Smooth muscle cell (in vitro differentiated cells): Measurements from ENCODE around the gene PPL. TPM values are rescaled to one million over a fixed set of nuclear protein-coding genes. Genes with fewer than 3 reads are reported as not detected.

Experiments used
- DNase-seq: peaks from one replicate; lab custom pipeline; 2025; ENCODE audit not compliant: unreplicated experiment; lab: John Stamatoyannopoulos, UW
- H2AFZ ChIP-seq: fragments of 200-600 bp; sonication (generic); 2 replicates; pipeline ENCODE4 v1.6.0; 2016; ENCODE audit warnings: antibody characterized with exemption, low read depth, mild to moderate bottlenecking
- H3F3A ChIP-seq: fragments of 200-600 bp; sonication (generic); 2 replicates; pipeline ENCODE4 v1.6.0; 2017; ENCODE audit warnings: antibody characterized with exemption, low read depth
- H3K27ac ChIP-seq: fragments of 200-600 bp; sonication (generic); 2 replicates; pipeline ENCODE4 v1.5.1; 2016; ENCODE audit warnings: low read depth, mild to moderate bottlenecking
- H3K27me3 ChIP-seq: fragments of 200-600 bp; sonication (generic); 2 replicates; pipeline ENCODE4 v1.6.1; 2016; ENCODE audit warnings: low read depth, mild to moderate bottlenecking
- H3K36me3 ChIP-seq: fragments of 200-600 bp; sonication (generic); 2 replicates; pipeline ENCODE4 v1.5.1; 2016; ENCODE audit warnings: low read depth
- H3K4me1 ChIP-seq: fragments of 200-600 bp; sonication (generic); 2 replicates; pipeline ENCODE4 v1.5.1; 2016; ENCODE audit warnings: low read depth
- H3K4me2 ChIP-seq: fragments of 200-600 bp; sonication (generic); 2 replicates; pipeline ENCODE4 v1.6.0; 2016; ENCODE audit warnings: mild to moderate bottlenecking
- H3K4me3 ChIP-seq: fragments of 200-600 bp; sonication (generic); 2 replicates; pipeline ENCODE4 v1.5.1; 2016; ENCODE audit warnings: mild to moderate bottlenecking
- H3K79me2 ChIP-seq: fragments of 200-600 bp; sonication (generic); 2 replicates; pipeline ENCODE4 v1.6.0; 2016; ENCODE audit warnings: low read depth, mild to moderate bottlenecking
- H3K9ac ChIP-seq: fragments of 200-600 bp; sonication (generic); 2 replicates; pipeline ENCODE4 v1.6.0; 2016; ENCODE audit warnings: low read depth
- H3K9me3 ChIP-seq: fragments of 200-600 bp; sonication (generic); replicated peaks from 2 replicates; pipeline ENCODE4 v1.5.1; 2016; ENCODE audit warnings: low read depth
- H4K20me1 ChIP-seq: fragments of 200-600 bp; sonication (generic); 2 replicates; pipeline ENCODE4 v1.6.0; 2016; ENCODE audit warnings: low read depth
- WGBS: methylation state at CpG from one replicate; pipeline ENCODE4 v1.1.7; 2016; ENCODE audit warnings: low lambda C conversion rate; 5-methylcytosine and 5-hydroxymethylcytosine counted together
- polyA plus RNA-seq: library from polyadenylated mRNA; unstranded; fragments of >200 nt; fragmentation: Nextera tagmentation; extraction: Ambion mirVana; gene quantifications from 2 replicates; pipeline ENCODE4 v1.2.1, GENCODE V29; 2016
- total RNA-seq: library from RNA; depleted of rRNA; stranded (reverse); fragments of >200 nt; gene quantifications from 2 replicates; pipeline ENCODE4 v1.2.3, GENCODE V29; 2014
- TF ChIP-seq, protein P1 (sequence below): fragments of 200-600 bp; sonication (generic); IDR thresholded peaks from 2 replicates; pipeline ENCODE4 v1.5.1; 2017; ENCODE audit warnings: borderline replicate concordance, mild to moderate bottlenecking, antibody characterized with exemption; ENCODE audit not compliant: insufficient read depth, poor library complexity, severe bottlenecking

The PPL gene
- total and polyA plus RNA-seq, 2 experiments from 2014 or later = 3.0 to 7.7 TPM

DNA sequence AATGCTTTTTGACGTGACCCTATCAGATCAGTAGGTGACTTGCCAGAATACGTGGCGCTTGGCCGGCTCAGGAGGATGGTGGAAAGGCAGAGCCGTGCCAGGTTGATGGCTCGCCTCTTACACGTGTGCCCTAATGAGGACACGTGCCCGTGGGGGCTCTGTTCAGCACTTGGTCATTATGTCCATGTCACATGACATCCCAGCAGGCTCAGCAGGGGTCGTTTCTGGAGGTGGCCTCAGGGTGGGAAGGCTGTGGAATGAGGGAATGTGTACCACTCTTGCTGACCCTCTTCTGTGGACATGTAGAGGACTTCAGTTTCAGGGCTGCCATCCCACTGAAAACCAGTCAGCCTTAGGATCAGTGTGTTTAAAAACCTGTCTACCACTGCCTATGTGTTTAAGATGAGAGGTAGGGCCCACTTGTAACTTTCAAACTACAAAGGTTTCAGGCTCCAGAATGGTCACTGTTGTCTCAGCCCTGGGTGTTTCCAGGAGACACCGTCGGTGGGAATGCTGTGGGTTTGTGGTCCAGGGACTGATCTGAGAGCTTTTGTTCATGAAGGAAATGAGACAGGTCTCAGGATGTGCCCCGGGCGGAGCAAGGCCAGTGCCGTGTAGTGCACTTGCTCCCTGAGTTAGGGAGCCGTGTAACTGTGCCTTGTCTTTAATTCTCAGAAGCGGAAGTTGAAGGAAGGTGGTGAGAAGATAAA, 77.6 kb downstream of the PPL start:
- no peak overlapping the region for H2AFZ ChIP-seq
- no peak overlapping the region for H3K4me3 ChIP-seq
- H3K9me3 ChIP-seq = no peaks in the 10 kb centered on the region
- H3K4me1 ChIP-seq = no peaks in the 10 kb centered on the region
- peaks cover 65% of the 10 kb centered on the region for H4K20me1 ChIP-seq
- TF ChIP-seq, protein P1, sequence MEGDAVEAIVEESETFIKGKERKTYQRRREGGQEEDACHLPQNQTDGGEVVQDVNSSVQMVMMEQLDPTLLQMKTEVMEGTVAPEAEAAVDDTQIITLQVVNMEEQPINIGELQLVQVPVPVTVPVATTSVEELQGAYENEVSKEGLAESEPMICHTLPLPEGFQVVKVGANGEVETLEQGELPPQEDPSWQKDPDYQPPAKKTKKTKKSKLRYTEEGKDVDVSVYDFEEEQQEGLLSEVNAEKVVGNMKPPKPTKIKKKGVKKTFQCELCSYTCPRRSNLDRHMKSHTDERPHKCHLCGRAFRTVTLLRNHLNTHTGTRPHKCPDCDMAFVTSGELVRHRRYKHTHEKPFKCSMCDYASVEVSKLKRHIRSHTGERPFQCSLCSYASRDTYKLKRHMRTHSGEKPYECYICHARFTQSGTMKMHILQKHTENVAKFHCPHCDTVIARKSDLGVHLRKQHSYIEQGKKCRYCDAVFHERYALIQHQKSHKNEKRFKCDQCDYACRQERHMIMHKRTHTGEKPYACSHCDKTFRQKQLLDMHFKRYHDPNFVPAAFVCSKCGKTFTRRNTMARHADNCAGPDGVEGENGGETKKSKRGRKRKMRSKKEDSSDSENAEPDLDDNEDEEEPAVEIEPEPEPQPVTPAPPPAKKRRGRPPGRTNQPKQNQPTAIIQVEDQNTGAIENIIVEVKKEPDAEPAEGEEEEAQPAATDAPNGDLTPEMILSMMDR = no peak
- H3F3A ChIP-seq = no peaks in the 10 kb centered on the region
- H3K27ac ChIP-seq = no peak overlapping the region
- peaks cover 57% of the 10 kb centered on the region for H3K79me2 ChIP-seq
- H3K9ac ChIP-seq = no peak overlapping the region
- H3K36me3 ChIP-seq = peaks cover 26% of the 10 kb centered on the region
- no peak overlapping the region for H3K4me2 ChIP-seq
- DNase-seq = no peak
- WGBS = 98% methylated on average over 17 of the region's 17 CpGs
- H3K27me3 ChIP-seq = no peaks in the 10 kb centered on the region

DNA sequence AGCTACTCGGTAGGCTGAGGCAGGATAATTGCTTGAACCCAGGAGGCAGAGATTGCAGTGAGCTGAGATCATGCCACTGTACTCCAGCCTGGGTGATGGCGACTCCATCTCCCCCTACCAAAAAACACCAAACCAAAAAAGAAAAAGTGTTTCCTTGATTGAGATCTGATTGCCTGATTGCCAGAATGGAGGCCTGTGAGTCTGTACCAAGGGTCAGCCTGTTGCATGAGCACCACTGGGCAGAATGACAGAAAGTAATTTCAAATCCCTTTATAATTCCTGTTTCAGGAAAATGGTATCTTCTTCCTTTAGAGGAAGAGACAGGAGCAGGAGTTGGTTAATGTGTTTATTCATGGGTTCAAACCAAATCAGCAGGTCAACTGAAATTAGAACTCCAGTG, 81.1 kb downstream of the PPL start:
- Histone ChIP-seq H3K9me3 (no peaks in the 10 kb centered on the region), H3K4me1 (peaks cover 4% of the 10 kb centered on the region), H3K9ac (no peak overlapping the region), H3K4me2 (no peak overlapping the region), H2AFZ (no peak overlapping the region), H3K27me3 (no peaks in the 10 kb centered on the region), H3K27ac (no peak overlapping the region), H3K36me3 (peaks cover 25% of the 10 kb centered on the region), H3F3A (no peaks in the 10 kb centered on the region), H3K4me3 (no peak overlapping the region), H3K79me2 (peaks cover 49% of the 10 kb centered on the region), H4K20me1 (peaks cover 68% of the 10 kb centered on the region)
- TF ChIP-seq, protein P1 = no peak
- no peak for DNase-seq
- WGBS = 90% methylated on average over 2 of the region's 2 CpGs

DNA sequence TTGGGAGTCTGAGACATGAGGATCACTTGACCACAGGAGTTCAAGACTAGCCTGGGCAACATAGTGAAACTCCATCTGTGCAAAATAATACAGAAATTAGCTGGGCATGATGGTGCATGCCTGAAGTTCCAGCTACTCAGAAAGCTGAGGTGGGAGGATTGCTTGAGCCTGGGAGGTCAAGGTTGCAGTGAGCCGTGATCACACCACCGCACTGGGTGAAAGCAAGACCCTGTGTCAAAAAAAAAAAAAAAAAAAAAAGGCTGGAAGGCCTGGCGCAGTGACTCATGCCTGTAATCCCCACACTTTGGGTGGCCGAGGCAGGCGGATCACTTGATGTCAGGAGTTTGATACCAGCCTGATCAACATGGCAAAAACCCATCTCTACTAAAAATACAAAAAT, 81.6 kb downstream of the PPL start:
- no peaks in the 10 kb centered on the region for H3F3A ChIP-seq
- peaks cover 21% of the 10 kb centered on the region for H3K36me3 ChIP-seq
- no peak for DNase-seq
- H3K4me1 ChIP-seq = peaks cover 7% of the 10 kb centered on the region
- H3K27me3 ChIP-seq = no peaks in the 10 kb centered on the region
- H3K9ac ChIP-seq = no peak overlapping the region
- peaks cover 53% of the 10 kb centered on the region for H3K79me2 ChIP-seq
- no peak overlapping the region for H3K4me2 ChIP-seq
- H3K4me3 ChIP-seq = no peak overlapping the region
- H2AFZ ChIP-seq = no peak overlapping the region
- 75% methylated on average over 5 of the region's 5 CpGs for WGBS
- TF ChIP-seq, protein P1 = no peak
- peaks cover 70% of the 10 kb centered on the region for H4K20me1 ChIP-seq
- no peaks in the 10 kb centered on the region for H3K9me3 ChIP-seq
- H3K27ac ChIP-seq = no peak overlapping the region
